ENCODE results near the gene EPX.
"Not testable (repeated sequence)": the region's sequence is repeated elsewhere in the genome, so short reads cannot be mapped to it uniquely, and the experiment has no call there.

The EPX gene

GRCh38 chr17:58192612-58193011 is at the start of gene EPX:
Gene EPX (plus strand): TSS chr17:58192726. CDS start chr17:58192847, 121 bp downstream.
- H3K27ac ChIP-seq, result no peak within 1 kb of the TSS
- H3K4me1 ChIP-seq, result no peaks in the 10 kb centered on the region
- H3K4me3 ChIP-seq (ENCODE audit: low read depth, low read length), result no peak within 1 kb of the TSS
- TF ChIP-seq CTCF (IDR thresholded peaks at IDR 0.05), result no peak
- no peak within 1 kb of the TSS for H3K9ac ChIP-seq
- H2AFZ ChIP-seq, result no peak within 1 kb of the TSS
- H3K4me2 ChIP-seq (ENCODE audit: low read length), result no peak within 1 kb of the TSS
- H3K36me3 ChIP-seq (ENCODE audit: control insufficient read depth, insufficient read depth, low read length), result no peaks in the 10 kb centered on the region
- no peaks in the 10 kb centered on the region for H3K27me3 ChIP-seq (ENCODE audit: control insufficient read depth, insufficient read depth, low read length)
- no peaks in the 10 kb centered on the region for H3K9me3 ChIP-seq (ENCODE audit: control insufficient read depth, low read length)
- no peaks in the 10 kb centered on the region for H3K79me2 ChIP-seq

- H3K4me2 ChIP-seq (ENCODE audit: low read length); H3K9me3 ChIP-seq (ENCODE audit: control insufficient read depth, low read length); H3K4me3 ChIP-seq (ENCODE audit: low read depth, low read length); H3K4me1 ChIP-seq; H3K27ac ChIP-seq; H3K27me3 ChIP-seq (ENCODE audit: control insufficient read depth, insufficient read depth, low read length); H2AFZ ChIP-seq; H3K36me3 ChIP-seq (ENCODE audit: control insufficient read depth, insufficient read depth, low read length); H3K9ac ChIP-seq; H3K79me2 ChIP-seq: not testable (repeated sequence)
These were observed 49.2 kb upstream of the EPX start for GRCh38 chr17:58143335-58143734.

GRCh38 chr17:58144801-58145200 is 47.7 kb upstream of the EPX start:
- H3K27me3 ChIP-seq (ENCODE audit: control insufficient read depth, insufficient read depth, low read length), result no peaks in the 10 kb centered on the region
- H3K9ac ChIP-seq, result no peak overlapping the region
- no peaks in the 10 kb centered on the region for H3K36me3 ChIP-seq (ENCODE audit: control insufficient read depth, insufficient read depth, low read length)
- H3K4me2 ChIP-seq (ENCODE audit: low read length), result no peak overlapping the region
- H2AFZ ChIP-seq, result no peak overlapping the region
- H3K27ac ChIP-seq, result no peak overlapping the region
- H3K4me3 ChIP-seq (ENCODE audit: low read depth, low read length), result no peak overlapping the region
- H3K79me2 ChIP-seq, result no peaks in the 10 kb centered on the region
- H3K9me3 ChIP-seq (ENCODE audit: control insufficient read depth, low read length), result peaks cover 10% of the 10 kb centered on the region
- no peak for TF ChIP-seq CTCF (IDR thresholded peaks at IDR 0.05)
- no peaks in the 10 kb centered on the region for H3K4me1 ChIP-seq

- no peak within 1 kb of the TSS for H3K9ac ChIP-seq
- no peaks in the 10 kb centered on the region for H3K79me2 ChIP-seq
- H3K4me2 ChIP-seq (ENCODE audit: low read length), result no peak within 1 kb of the TSS
- H3K4me3 ChIP-seq (ENCODE audit: low read depth, low read length), result no peak within 1 kb of the TSS
- no peak for TF ChIP-seq CTCF (IDR thresholded peaks at IDR 0.05)
- peaks cover 10% of the 10 kb centered on the region for H3K9me3 ChIP-seq (ENCODE audit: control insufficient read depth, low read length)
- H3K36me3 ChIP-seq (ENCODE audit: control insufficient read depth, insufficient read depth, low read length), result no peaks in the 10 kb centered on the region
- no peak within 1 kb of the TSS for H3K27ac ChIP-seq
- no peaks in the 10 kb centered on the region for H3K4me1 ChIP-seq
- H2AFZ ChIP-seq, result no peak within 1 kb of the TSS
- H3K27me3 ChIP-seq (ENCODE audit: control insufficient read depth, insufficient read depth, low read length), result no peaks in the 10 kb centered on the region
These were observed 44.5 kb upstream of the EPX start, which contains the start of gene OR4D1 for GRCh38 chr17:58147930-58148434. Gene OR4D1 (plus strand): TSS chr17:58148384. CDS start chr17:58155154, 6,770 bp downstream.

GRCh38 chr17:58148609-58149008 is 43.9 kb upstream of the EPX start:
- no peaks in the 10 kb centered on the region for H3K27me3 ChIP-seq (ENCODE audit: control insufficient read depth, insufficient read depth, low read length)
- H3K79me2 ChIP-seq, result no peaks in the 10 kb centered on the region
- H3K36me3 ChIP-seq (ENCODE audit: control insufficient read depth, insufficient read depth, low read length), result no peaks in the 10 kb centered on the region
- no peaks in the 10 kb centered on the region for H3K4me1 ChIP-seq
- H3K4me3 ChIP-seq (ENCODE audit: low read depth, low read length), result no peak overlapping the region
- peaks cover 10% of the 10 kb centered on the region for H3K9me3 ChIP-seq (ENCODE audit: control insufficient read depth, low read length)
- H3K9ac ChIP-seq, result no peak overlapping the region
- H3K4me2 ChIP-seq (ENCODE audit: low read length), result no peak overlapping the region
- no peak overlapping the region for H2AFZ ChIP-seq
- no peak for TF ChIP-seq CTCF (IDR thresholded peaks at IDR 0.05)
- no peak overlapping the region for H3K27ac ChIP-seq
